Measurements from ENCODE around the gene ELP2. TPM values are rescaled to one million over a fixed set of nuclear protein-coding genes. Genes with fewer than 3 reads are reported as not detected.

ELP2 gene
- total RNA-seq, 1 experiment from 2014 or later, result 137 TPM

DNA sequence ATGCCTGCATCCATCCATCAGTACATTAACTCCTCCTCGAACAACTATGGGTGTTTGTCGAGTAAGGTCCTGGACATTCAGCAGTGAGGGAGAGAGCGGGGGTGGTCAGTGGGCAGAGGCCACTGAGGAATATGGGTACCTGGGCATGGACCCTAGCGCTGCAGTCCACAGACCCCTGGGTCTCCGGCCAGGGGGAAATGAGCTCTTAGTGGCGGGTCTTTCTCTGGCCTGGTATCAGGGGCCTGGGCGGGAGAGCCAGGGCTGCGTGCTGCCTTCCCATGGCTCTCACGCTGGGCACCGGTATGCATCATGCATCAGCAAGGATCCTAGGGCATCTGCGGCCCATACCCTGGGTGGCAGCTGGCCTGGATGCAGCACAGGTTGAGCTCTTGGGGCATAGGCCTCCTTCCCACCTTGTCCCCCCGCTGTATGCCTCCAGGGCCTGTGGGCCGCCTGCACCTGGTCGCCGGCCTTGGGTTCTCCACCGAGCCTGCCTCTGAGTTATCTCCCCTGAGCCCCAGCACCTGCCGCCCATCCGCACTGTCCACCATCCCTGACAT lies 56.3 kb downstream of the ELP2 start:
- Histone ChIP-seq H3K23ac (ENCODE audit: insufficient read length, low read depth, low read length) (no peak overlapping the region), H2BK12ac (ENCODE audit: insufficient read length, low read depth, low read length) (no peak overlapping the region), H4K5ac (ENCODE audit: insufficient read length, low read depth, low read length) (no peak overlapping the region), H2BK15ac (ENCODE audit: low read depth, low read length) (no peak overlapping the region), H3K27me3 (ENCODE audit: insufficient read depth, low read length) (peaks cover 5% of the 10 kb centered on the region; the same call in 1 of the 2 replicates), H3K79me2 (ENCODE audit: insufficient read depth, low read length) (peaks cover 3% of the 10 kb centered on the region; the same call in 1 of the 2 replicates), H4K8ac (replicated peaks; ENCODE audit: insufficient read length, low read depth, low read length) (no peak overlapping the region), H3K4ac (ENCODE audit: low read depth, low read length) (no peak overlapping the region), H2BK120ac (ENCODE audit: low read depth, low read length, poor library complexity, severe bottlenecking) (no peak overlapping the region), H3K4me2 (ENCODE audit: insufficient read depth, insufficient read length, low read length) (peak overlapping the region; percentile 59), H3K23me2 (ENCODE audit: insufficient read length, low read depth, low read length, poor library complexity, severe bottlenecking) (peaks cover 11% of the 10 kb centered on the region), H2BK20ac (ENCODE audit: low read depth, low read length, poor library complexity, severe bottlenecking) (no peak overlapping the region), H2AK5ac (ENCODE audit: insufficient read length, low read length) (no peak overlapping the region), H3K79me1 (ENCODE audit: insufficient read depth, low read depth, low read length, poor library complexity, severe bottlenecking) (no peaks in the 10 kb centered on the region), H2BK5ac (ENCODE audit: insufficient read length, low read length) (no peak overlapping the region), H3K4me1 (ENCODE audit: insufficient read depth, low read length) (peaks cover 4% of the 10 kb centered on the region; the same call in 1 of the 2 replicates), H3T11ph (ENCODE audit: low read length) (no peak overlapping the region), H3K56ac (ENCODE audit: insufficient read length, low read depth, low read length) (no peak overlapping the region), H3K18ac (ENCODE audit: insufficient read length, low read depth, low read length) (no peak overlapping the region), H2AFZ (ENCODE audit: low read length) (no peak overlapping the region), H4K20me1 (ENCODE audit: control insufficient read depth, insufficient read depth, insufficient read length) (no peaks in the 10 kb centered on the region), H3K14ac (ENCODE audit: insufficient read depth, low read length) (no peak overlapping the region), H3K27ac (ENCODE audit: insufficient read length, low read depth, low read length) (no peak overlapping the region), H3K9ac (ENCODE audit: extremely low read depth, insufficient read length, low read length) (no peak overlapping the region), H4K91ac (ENCODE audit: insufficient read length, low read depth, low read length) (no peak overlapping the region), H3K9me3 (ENCODE audit: control insufficient read depth, low read depth, low read length) (no peaks in the 10 kb centered on the region)
- TF ChIP-seq, protein P1, sequence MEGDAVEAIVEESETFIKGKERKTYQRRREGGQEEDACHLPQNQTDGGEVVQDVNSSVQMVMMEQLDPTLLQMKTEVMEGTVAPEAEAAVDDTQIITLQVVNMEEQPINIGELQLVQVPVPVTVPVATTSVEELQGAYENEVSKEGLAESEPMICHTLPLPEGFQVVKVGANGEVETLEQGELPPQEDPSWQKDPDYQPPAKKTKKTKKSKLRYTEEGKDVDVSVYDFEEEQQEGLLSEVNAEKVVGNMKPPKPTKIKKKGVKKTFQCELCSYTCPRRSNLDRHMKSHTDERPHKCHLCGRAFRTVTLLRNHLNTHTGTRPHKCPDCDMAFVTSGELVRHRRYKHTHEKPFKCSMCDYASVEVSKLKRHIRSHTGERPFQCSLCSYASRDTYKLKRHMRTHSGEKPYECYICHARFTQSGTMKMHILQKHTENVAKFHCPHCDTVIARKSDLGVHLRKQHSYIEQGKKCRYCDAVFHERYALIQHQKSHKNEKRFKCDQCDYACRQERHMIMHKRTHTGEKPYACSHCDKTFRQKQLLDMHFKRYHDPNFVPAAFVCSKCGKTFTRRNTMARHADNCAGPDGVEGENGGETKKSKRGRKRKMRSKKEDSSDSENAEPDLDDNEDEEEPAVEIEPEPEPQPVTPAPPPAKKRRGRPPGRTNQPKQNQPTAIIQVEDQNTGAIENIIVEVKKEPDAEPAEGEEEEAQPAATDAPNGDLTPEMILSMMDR (conservative IDR thresholded peaks at IDR 0.05), result no peak
- peaks cover 34 to 41% of the 10 kb centered on the region in 2 experiments for H3K4me1 Mint-ChIP-seq
- H3K27me3 Mint-ChIP-seq (ENCODE audit: low read depth), result peaks cover 53% of the 10 kb centered on the region
- H3K36me3 Mint-ChIP-seq (ENCODE audit: insufficient read depth in 1 of 3, low read depth in 3 of 3), result peaks cover 0 to 4% (median 1%) of the 10 kb centered on the region in 3 experiments; a peak in 3 of 7 replicates
- WGBS (ENCODE audit: extremely low coverage, insufficient read length, low lambda C conversion rate), result no CpG with 5 or more reads among the region's 18 CpGs
- H3K9me3 Mint-ChIP-seq, result no peaks in the 10 kb centered on the region; a peak in 1 of 5 replicates
- H3K4me3 Mint-ChIP-seq, result peak overlapping the region; percentile 81 to 86
- H3K27ac Mint-ChIP-seq, result no peak overlapping the region
- no peak for DNase-seq
